HFF-Myc (cell line): ENCODE data around the gene NNT.
"Not testable (repeated sequence)": the region's sequence is repeated elsewhere in the genome, so short reads cannot be mapped to it uniquely, and the experiment has no call there.

Experiments used
- DNase-seq: peaks from one replicate; pipeline ENCODE4 v3.0.0-alpha.2; 2011; ENCODE audit warnings: low read depth; ENCODE audit errors: extremely low read depth
- H3K4me3 ChIP-seq: replicated peaks from 2 replicates; pipeline ENCODE4 v1.5.1; 2011; ENCODE audit warnings: low read depth, mild to moderate bottlenecking, control low read depth, low read length
- CTCF ChIP-seq: IDR thresholded peaks from 2 replicates; pipeline ENCODE4 v1.5.1; 2012; ENCODE audit warnings: mild to moderate bottlenecking, low read depth, low read length, control low read depth; ENCODE audit errors: missing control alignments

NNT gene

GRCh38 chr5:43592363-43592762 lies 10.6 kb upstream of the NNT start:
- DNase-seq: no peak
- TF ChIP-seq CTCF: no peak
- H3K4me3 ChIP-seq: no peak overlapping the region

GRCh38 chr5:43598927-43599326 lies 4.1 kb upstream of the NNT start:
- H3K4me3 ChIP-seq, DNase-seq: not testable (repeated sequence)

GRCh38 chr5:43601454-43602260 lies 1.3 kb upstream of the NNT start:
- TF ChIP-seq CTCF: no peak
- H3K4me3 ChIP-seq: peak overlapping the region; percentile 70
- no peak for DNase-seq

- peak; percentile 17 for DNase-seq
- TF ChIP-seq CTCF: no peak
- peak overlapping the region; percentile 70 for H3K4me3 ChIP-seq
Observed at GRCh38 chr5:43603344-43604217, 601 bp downstream of the NNT start.

- no peak for DNase-seq
- TF ChIP-seq CTCF: no peak
- H3K4me3 ChIP-seq: peak overlapping the region; percentile 70; the same call in 1 of the 2 replicates
Observed at GRCh38 chr5:43604699-43605098, 1.7 kb downstream of the NNT start.

- DNase-seq: no peak
- no peak for TF ChIP-seq CTCF
- H3K4me3 ChIP-seq: no peak overlapping the region
Observed at GRCh38 chr5:43606351-43606750, 3.4 kb downstream of the NNT start.

GRCh38 chr5:43608406-43608805 lies 5.4 kb downstream of the NNT start:
- TF ChIP-seq CTCF: no peak
- H3K4me3 ChIP-seq: no peak overlapping the region
- no peak for DNase-seq
